Activated CD4-positive, alpha-beta T cell treated with anti-CD3 and anti-CD28 coated beads for 4 hours (primary cell): Measurements from ENCODE around the gene PPP1R7.

Experiments
- DNase-seq, 2 donors: peaks; one replicate each; pipeline ENCODE4 v3.0.0-alpha.2; 2020

Gene PPP1R7

GRCh38 chr2:241198381-241199279, 48.4 kb downstream of the PPP1R7 start:
- DNase-seq = no peak

- no peak for DNase-seq
These were observed 49.0 kb downstream of the PPP1R7 start for GRCh38 chr2:241199286-241199685.

- DNase-seq = no peak
These were observed 49.9 kb downstream of the PPP1R7 start for GRCh38 chr2:241199897-241200821.

GRCh38 chr2:241200822-241201395, 50.6 kb downstream of the PPP1R7 start:
- no peak for DNase-seq

GRCh38 chr2:241201445-241202267, 51.4 kb downstream of the PPP1R7 start:
- DNase-seq = no peak

GRCh38 chr2:241202268-241202585, 52.0 kb downstream of the PPP1R7 start:
- DNase-seq = no peak

GRCh38 chr2:241202681-241203080, 52.4 kb downstream of the PPP1R7 start:
- no peak for DNase-seq

GRCh38 chr2:241203218-241204009, 53.1 kb downstream of the PPP1R7 start:
- no peak for DNase-seq

- no peak for DNase-seq
These were observed 53.7 kb downstream of the PPP1R7 start for GRCh38 chr2:241204010-241204384.

GRCh38 chr2:241204490-241204889, 54.2 kb downstream of the PPP1R7 start:
- DNase-seq = no peak

GRCh38 chr2:241205086-241205485, 54.8 kb downstream of the PPP1R7 start:
- no peak for DNase-seq

- DNase-seq = no peak
These were observed 56.9 kb downstream of the PPP1R7 start for GRCh38 chr2:241207151-241207550.

- no peak for DNase-seq
These were observed 57.4 kb downstream of the PPP1R7 start for GRCh38 chr2:241207641-241208040.

GRCh38 chr2:241208058-241208457, 57.8 kb downstream of the PPP1R7 start:
- no peak for DNase-seq

GRCh38 chr2:241209271-241209670, 59.0 kb downstream of the PPP1R7 start:
- no peak for DNase-seq

- DNase-seq = no peak
These were observed 61.0 kb downstream of the PPP1R7 start for GRCh38 chr2:241211276-241211675.

- DNase-seq = no peak
These were observed 62.8 kb downstream of the PPP1R7 start for GRCh38 chr2:241213041-241213440.

GRCh38 chr2:241213567-241213966, 63.3 kb downstream of the PPP1R7 start:
- DNase-seq = no peak

GRCh38 chr2:241214209-241214608, 63.9 kb downstream of the PPP1R7 start:
- DNase-seq = no peak

- DNase-seq = no peak
These were observed 64.5 kb downstream of the PPP1R7 start for GRCh38 chr2:241214766-241215165.

- DNase-seq = no peak
These were observed 65.2 kb downstream of the PPP1R7 start for GRCh38 chr2:241215421-241215820.
